ENCODE measurements around the gene ATG10. TPM values are rescaled to one million over a fixed set of nuclear protein-coding genes. Genes with fewer than 3 reads are reported as not detected.
"Not testable (repeated sequence)": the region's sequence is repeated elsewhere in the genome, so short reads cannot be mapped to it uniquely, and the experiment has no call there.

Gene ATG10
- total RNA-seq, 1 donor = 6.5 TPM

GRCh38 chr5:82273426-82273825, 301.6 kb downstream of the ATG10 start:
- H3K4me3 ChIP-seq (ENCODE audit: insufficient read depth, low read length); H2AFZ ChIP-seq (ENCODE audit: low read length); H4K20me1 ChIP-seq (ENCODE audit: insufficient read depth, low read length); H3K27me3 ChIP-seq (ENCODE audit: insufficient read depth, low read length); H3K4me2 ChIP-seq (ENCODE audit: insufficient read depth, low read length); DNase-seq (ENCODE audit: insufficient read length, low spot score, missing footprints); H3K9me3 ChIP-seq (ENCODE audit: low read depth, low read length); H3K27ac ChIP-seq (ENCODE audit: low read depth, low read length): not testable (repeated sequence)
- Histone ChIP-seq H3K4me1 (ENCODE audit: insufficient read depth, low read length) (peaks cover 10% of the 10 kb centered on the region), H3K36me3 (ENCODE audit: insufficient read depth, low read length) (peaks cover 28% of the 10 kb centered on the region), H3K79me2 (ENCODE audit: insufficient read depth, low read length) (peaks cover 21% of the 10 kb centered on the region)

GRCh38 chr5:82274343-82275211, 302.8 kb downstream of the ATG10 start:
- H3K36me3 ChIP-seq (ENCODE audit: insufficient read depth, low read length) = peaks cover 28% of the 10 kb centered on the region

GRCh38 chr5:82275216-82275664, 303.4 kb downstream of the ATG10 start:
- Histone ChIP-seq H2AFZ (ENCODE audit: low read length) (no peak overlapping the region), H4K20me1 (ENCODE audit: insufficient read depth, low read length) (peaks cover 3% of the 10 kb centered on the region), H3K4me2 (ENCODE audit: insufficient read depth, low read length) (no peak overlapping the region), H3K79me2 (ENCODE audit: insufficient read depth, low read length) (peaks cover 21% of the 10 kb centered on the region), H3K4me3 (ENCODE audit: insufficient read depth, low read length) (no peak overlapping the region), H3K9me3 (ENCODE audit: low read depth, low read length) (no peaks in the 10 kb centered on the region), H3K27me3 (ENCODE audit: insufficient read depth, low read length) (no peaks in the 10 kb centered on the region), H3K27ac (ENCODE audit: low read depth, low read length) (no peak overlapping the region), H3K36me3 (ENCODE audit: insufficient read depth, low read length) (peaks cover 28% of the 10 kb centered on the region), H3K4me1 (ENCODE audit: insufficient read depth, low read length) (peaks cover 19% of the 10 kb centered on the region)
- no peak for TF ChIP-seq CTCF (IDR thresholded peaks at IDR 0.05; ENCODE audit: extremely low read depth, low read depth, low read length)
- no peak for DNase-seq (ENCODE audit: insufficient read length, low spot score, missing footprints)

More at GRCh38 chr5:82274343-82275211, 302.8 kb downstream of the ATG10 start:
- H3K79me2 ChIP-seq (ENCODE audit: insufficient read depth, low read length) = peaks cover 21% of the 10 kb centered on the region
- TF ChIP-seq CTCF (IDR thresholded peaks at IDR 0.05; ENCODE audit: extremely low read depth, low read depth, low read length) = no peak
- no peaks in the 10 kb centered on the region for H3K9me3 ChIP-seq (ENCODE audit: low read depth, low read length)
- H3K27ac ChIP-seq (ENCODE audit: low read depth, low read length) = no peak overlapping the region
- H3K4me3 ChIP-seq (ENCODE audit: insufficient read depth, low read length) = no peak overlapping the region
- peaks cover 19% of the 10 kb centered on the region for H3K4me1 ChIP-seq (ENCODE audit: insufficient read depth, low read length)
- peak; percentile 74 for DNase-seq (ENCODE audit: insufficient read length, low spot score, missing footprints)
- H3K4me2 ChIP-seq (ENCODE audit: insufficient read depth, low read length) = no peak overlapping the region
- H3K27me3 ChIP-seq (ENCODE audit: insufficient read depth, low read length) = no peaks in the 10 kb centered on the region
- H2AFZ ChIP-seq (ENCODE audit: low read length) = no peak overlapping the region
- H4K20me1 ChIP-seq (ENCODE audit: insufficient read depth, low read length) = peaks cover 3% of the 10 kb centered on the region

- Histone ChIP-seq H3K36me3 (ENCODE audit: insufficient read depth, low read length) (peaks cover 28% of the 10 kb centered on the region), H2AFZ (ENCODE audit: low read length) (no peak overlapping the region), H3K4me3 (ENCODE audit: insufficient read depth, low read length) (peak overlapping the region; percentile 85), H3K4me1 (ENCODE audit: insufficient read depth, low read length) (peaks cover 19% of the 10 kb centered on the region), H4K20me1 (ENCODE audit: insufficient read depth, low read length) (peaks cover 3% of the 10 kb centered on the region), H3K79me2 (ENCODE audit: insufficient read depth, low read length) (peaks cover 21% of the 10 kb centered on the region), H3K4me2 (ENCODE audit: insufficient read depth, low read length) (peak overlapping the region; percentile 77), H3K27me3 (ENCODE audit: insufficient read depth, low read length) (no peaks in the 10 kb centered on the region), H3K27ac (ENCODE audit: low read depth, low read length) (peak overlapping the region; percentile 85), H3K9me3 (ENCODE audit: low read depth, low read length) (no peaks in the 10 kb centered on the region)
- TF ChIP-seq CTCF (IDR thresholded peaks at IDR 0.05; ENCODE audit: extremely low read depth, low read depth, low read length) = no peak
- no peak for DNase-seq (ENCODE audit: insufficient read length, low spot score, missing footprints)
These were observed 305.2 kb downstream of the ATG10 start for GRCh38 chr5:82276800-82277612.
